KMS-11 (cell line): ENCODE data around the gene SMIM41.

Source experiments
- H2AFZ ChIP-seq: fragments of 200-600 bp; sonication (generic); 2 replicates; pipeline ENCODE4 v1.6.1; 2016; ENCODE audit warnings: antibody characterized with exemption, mixed run types, low read depth
- H3K27ac ChIP-seq: fragments of 200-600 bp; sonication (generic); 2 replicates; pipeline ENCODE4 v1.6.1; 2016; ENCODE audit warnings: mild to moderate bottlenecking, mixed run types
- H3K27me3 ChIP-seq: fragments of 200-600 bp; sonication (generic); 2 replicates; pipeline ENCODE4 v1.6.1; 2017; ENCODE audit warnings: mild to moderate bottlenecking, low read depth, mixed run types, moderate library complexity; ENCODE audit not compliant: insufficient read depth
- H3K36me3 ChIP-seq: fragments of 200-600 bp; sonication (generic); 2 replicates; pipeline ENCODE4 v1.6.1; 2017; ENCODE audit warnings: mild to moderate bottlenecking, mixed run types; ENCODE audit not compliant: insufficient read depth
- H3K4me1 ChIP-seq: fragments of 200-600 bp; sonication (generic); 2 replicates; pipeline ENCODE4 v1.6.1; 2016; ENCODE audit warnings: mild to moderate bottlenecking, low read depth, mixed run types; ENCODE audit not compliant: poor library complexity, severe bottlenecking
- H3K4me2 ChIP-seq: fragments of 200-600 bp; sonication (generic); 2 replicates; pipeline ENCODE4 v1.7.0; 2016; ENCODE audit warnings: mild to moderate bottlenecking, mixed run types
- H3K4me3 ChIP-seq: fragments of 200-600 bp; sonication (generic); IDR thresholded peaks from 2 replicates; pipeline ENCODE4 v1.6.1; 2017; ENCODE audit warnings: low read depth, low read length, mixed read lengths; ENCODE audit not compliant: insufficient read depth
- H3K79me2 ChIP-seq: fragments of 200-600 bp; sonication (generic); 2 replicates; pipeline ENCODE4 v1.6.1; 2016; ENCODE audit warnings: low read depth, mixed run types; ENCODE audit not compliant: insufficient read depth
- H3K9ac ChIP-seq: fragments of 200-600 bp; sonication (generic); 2 replicates; pipeline ENCODE4 v1.6.1; 2016; ENCODE audit warnings: mild to moderate bottlenecking, mixed run types
- H4K20me1 ChIP-seq: fragments of 200-600 bp; sonication (generic); 2 replicates; pipeline ENCODE4 v1.6.1; 2016; ENCODE audit warnings: mild to moderate bottlenecking, mixed run types; ENCODE audit not compliant: insufficient read depth
- CTCF ChIP-seq: fragments of 200-600 bp; sonication (generic); conservative IDR thresholded peaks from 2 replicates; pipeline ENCODE4 v1.6.1; 2017; ENCODE audit warnings: low read depth, mild to moderate bottlenecking, antibody characterized with exemption, low read length, moderate library complexity, mixed read lengths

SMIM41 gene

GRCh38 chr12:52126605-52127578, 47.4 kb downstream of the SMIM41 start:
- Histone ChIP-seq H3K4me1 (peaks cover 6% of the 10 kb centered on the region), H3K27ac (no peak overlapping the region), H4K20me1 (no peaks in the 10 kb centered on the region), H3K27me3 (peaks cover 5% of the 10 kb centered on the region; the same call in 1 of the 2 replicates), H3K4me2 (no peak overlapping the region), H3K4me3 (no peak overlapping the region), H2AFZ (no peak overlapping the region), H3K36me3 (no peaks in the 10 kb centered on the region), H3K9ac (no peak overlapping the region), H3K79me2 (no peaks in the 10 kb centered on the region)
- no peak for TF ChIP-seq CTCF

GRCh38 chr12:52127683-52128450, 48.4 kb downstream of the SMIM41 start:
- no peak overlapping the region for H3K4me3 ChIP-seq
- H3K27ac ChIP-seq, result no peak overlapping the region
- no peaks in the 10 kb centered on the region; the same call in 1 of the 2 replicates for H3K27me3 ChIP-seq
- H3K9ac ChIP-seq, result no peak overlapping the region
- H3K4me1 ChIP-seq, result no peaks in the 10 kb centered on the region
- H3K79me2 ChIP-seq, result no peaks in the 10 kb centered on the region
- H3K4me2 ChIP-seq, result no peak overlapping the region
- H2AFZ ChIP-seq, result no peak overlapping the region
- H3K36me3 ChIP-seq, result no peaks in the 10 kb centered on the region
- H4K20me1 ChIP-seq, result no peaks in the 10 kb centered on the region
- TF ChIP-seq CTCF, result no peak

- Histone ChIP-seq H3K27me3 (peaks cover 17% of the 10 kb centered on the region), H3K9ac (no peak overlapping the region), H3K4me2 (no peak overlapping the region), H3K36me3 (no peaks in the 10 kb centered on the region), H3K27ac (no peak overlapping the region), H2AFZ (no peak overlapping the region), H3K4me1 (no peaks in the 10 kb centered on the region), H3K79me2 (no peaks in the 10 kb centered on the region), H3K4me3 (no peak overlapping the region), H4K20me1 (no peaks in the 10 kb centered on the region)
- TF ChIP-seq CTCF, result no peak
Measured at GRCh38 chr12:52130711-52131110, 51.2 kb downstream of the SMIM41 start.

- Histone ChIP-seq H3K36me3 (no peaks in the 10 kb centered on the region), H3K27ac (no peak overlapping the region), H3K4me2 (no peak overlapping the region), H3K27me3 (peaks cover 26% of the 10 kb centered on the region), H3K4me3 (no peak overlapping the region), H3K79me2 (no peaks in the 10 kb centered on the region), H4K20me1 (no peaks in the 10 kb centered on the region), H3K4me1 (no peaks in the 10 kb centered on the region), H3K9ac (no peak overlapping the region), H2AFZ (no peak overlapping the region)
- no peak for TF ChIP-seq CTCF
Measured at GRCh38 chr12:52132754-52133161, 53.3 kb downstream of the SMIM41 start.
